K562 (cell line): Measurements from ENCODE around the gene KLRB1.
"Not testable (repeated sequence)": the region's sequence is repeated elsewhere in the genome, so short reads cannot be mapped to it uniquely, and the experiment has no call there.

Source experiments
- CHD2 ChIP-seq: IDR thresholded peaks from 2 replicates; pipeline ENCODE4 v1.6.1; 2011; ENCODE audit warnings: low read depth, low read length
- EZH2 ChIP-seq: IDR thresholded peaks from 2 replicates; pipeline ENCODE4 v1.6.1; 2012; ENCODE audit warnings: low read depth, mild to moderate bottlenecking, inconsistent platforms, low read length, borderline replicate concordance
- FOXA1 ChIP-seq: fragments of 450-650 bp; IDR thresholded peaks from 2 replicates; pipeline ENCODE4 v1.6.1; 2016; ENCODE audit warnings: mild to moderate bottlenecking, borderline replicate concordance
- FOXM1 ChIP-seq, 2 experiments: fragments of 450-650 bp in 1 of 2; sonication (generic) in 1 of 2; formaldehyde crosslinking in 1 of 2; IDR thresholded peaks; 2 replicates each; pipeline versions ENCODE4 v1.6.1 to v1.9.0; 2017 to 2022; ENCODE audit warnings: low read depth in 2 of 2, mild to moderate bottlenecking in 2 of 2, missing genetic modification reagents in 1 of 2, moderate library complexity in 1 of 2
- HCFC1 ChIP-seq: IDR thresholded peaks from 2 replicates; pipeline ENCODE4 v1.6.1; 2012; ENCODE audit warnings: low read depth, low read length, improper control_type of control experiment
- NR3C1 ChIP-seq: sonication (generic); formaldehyde crosslinking; IDR thresholded peaks from 2 replicates; pipeline ENCODE4 v1.8.1; 2022; ENCODE audit warnings: missing genetic modification reagents
- SIX5 ChIP-seq, 2 experiments: IDR thresholded peaks; 2 replicates each; pipeline ENCODE4 v1.6.1; 2011; ENCODE audit warnings: low read length in 2 of 2, borderline replicate concordance in 1 of 2, low read depth in 1 of 2, mild to moderate bottlenecking in 1 of 2, moderate library complexity in 1 of 2; ENCODE audit not compliant: insufficient read depth in 1 of 2
- YY1 ChIP-seq, 3 experiments: IDR thresholded peaks; 2 replicates each; pipeline ENCODE4 v1.6.1; 2011; ENCODE audit warnings: low read length in 2 of 3, mild to moderate bottlenecking in 2 of 3, moderate library complexity in 2 of 3, borderline replicate concordance in 1 of 3, control low read depth in 1 of 3, low read depth in 1 of 3; ENCODE audit not compliant: insufficient read depth in 3 of 3, insufficient replicate concordance in 2 of 3, control insufficient read depth in 1 of 3, insufficient read length in 1 of 3; ENCODE audit errors: extremely low read depth in 1 of 3
- TF ChIP-seq, protein P1 (sequence below): sonication (generic); formaldehyde crosslinking; IDR thresholded peaks from 2 replicates; pipeline ENCODE4 v1.9.0; 2022; ENCODE audit warnings: mild to moderate bottlenecking, missing genetic modification reagents

DNA sequence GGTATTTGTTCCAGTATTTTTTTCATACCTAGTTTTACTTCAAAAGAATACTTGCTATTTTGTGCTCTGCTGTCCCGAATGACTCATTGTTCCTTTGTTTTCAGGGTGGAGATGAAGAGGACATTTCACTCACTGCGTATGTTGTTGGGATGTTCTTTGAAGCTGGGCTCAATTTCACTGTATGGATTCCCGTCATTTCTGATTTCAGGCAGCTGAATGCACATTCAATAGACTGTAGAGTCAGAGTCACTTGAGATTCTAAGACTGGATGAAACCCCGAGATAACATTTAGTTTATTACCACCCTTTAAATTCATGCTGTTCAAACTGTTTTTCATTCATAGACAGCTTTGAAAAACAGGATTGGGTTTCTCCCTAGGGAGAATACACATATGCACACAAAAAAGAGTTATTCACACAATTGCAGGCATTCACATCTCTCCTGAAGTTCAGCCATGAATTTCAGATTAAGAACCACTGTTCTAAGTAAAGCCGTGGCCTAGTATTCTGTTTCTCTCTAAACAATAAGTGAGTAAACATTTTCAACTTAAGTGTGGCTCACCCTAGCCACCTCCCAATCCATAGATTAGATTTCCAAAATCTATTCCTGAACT, 44.8 kb downstream of the KLRB1 start:
- not testable (repeated sequence) for TF ChIP-seq FOXM1 (IDR thresholded peaks at IDR 0.05; ENCODE audit: low read depth); FOXM1 (CRISPR knock-in tag; IDR thresholded peaks at IDR 0.05; ENCODE audit: low read depth); EZH2; CHD2; YY1 (IDR thresholded peaks at IDR 0.05; ENCODE audit: borderline replicate concordance in 1 of 3, control insufficient read depth in 1 of 3, extremely low read depth in 1 of 3, insufficient read depth in 3 of 3, insufficient read length in 1 of 3, insufficient replicate concordance in 2 of 3, low read depth in 1 of 3, low read length in 2 of 3); FOXA1; SIX5 (IDR thresholded peaks at IDR 0.05; ENCODE audit: borderline replicate concordance in 1 of 2, insufficient read depth in 1 of 2, low read depth in 1 of 2, low read length in 2 of 2); HCFC1; NR3C1 (CRISPR knock-in tag)
- TF ChIP-seq, protein P1, sequence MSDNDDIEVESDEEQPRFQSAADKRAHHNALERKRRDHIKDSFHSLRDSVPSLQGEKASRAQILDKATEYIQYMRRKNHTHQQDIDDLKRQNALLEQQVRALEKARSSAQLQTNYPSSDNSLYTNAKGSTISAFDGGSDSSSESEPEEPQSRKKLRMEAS = not testable (repeated sequence)
